Stomach smooth muscle (tissue), 2 donors: ENCODE results near the gene SYT3.
"Not testable (repeated sequence)": the region's sequence is repeated elsewhere in the genome, so short reads cannot be mapped to it uniquely, and the experiment has no call there.

Experiments
- H3K27ac ChIP-seq: one replicate; pipeline ENCODE4 v1.7.0; 2013; ENCODE audit warnings: mild to moderate bottlenecking, low read length, inconsistent platforms
- H3K27me3 ChIP-seq, 2 donors: one replicate each; pipeline ENCODE4 v1.7.0; 2013; ENCODE audit warnings: low read length in 2 of 2; ENCODE audit not compliant: insufficient read depth in 2 of 2, control insufficient read depth in 1 of 2
- H3K36me3 ChIP-seq, 2 donors: one replicate each; pipeline ENCODE4 v1.7.0; 2013; ENCODE audit warnings: low read length in 2 of 2; ENCODE audit not compliant: control insufficient read depth in 2 of 2, insufficient read depth in 2 of 2
- H3K4me1 ChIP-seq: one replicate; pipeline ENCODE4 v1.7.0; 2013; ENCODE audit warnings: low read length; ENCODE audit not compliant: control insufficient read depth, insufficient read depth
- H3K4me3 ChIP-seq, 2 donors: one replicate each; pipeline ENCODE4 v1.7.0; 2013; ENCODE audit warnings: low read length in 2 of 2
- H3K9ac ChIP-seq, 2 donors: one replicate each; pipeline ENCODE4 v1.7.0; 2013; ENCODE audit warnings: low read length in 2 of 2, mild to moderate bottlenecking in 1 of 2
- H3K9me3 ChIP-seq, 2 donors: one replicate each; pipeline ENCODE4 v1.7.0; 2013; ENCODE audit warnings: low read length in 2 of 2; ENCODE audit not compliant: control insufficient read depth in 2 of 2
- donor health status: healthy.
- donor health status: Pancreatic carcinoma.

Gene SYT3

DNA sequence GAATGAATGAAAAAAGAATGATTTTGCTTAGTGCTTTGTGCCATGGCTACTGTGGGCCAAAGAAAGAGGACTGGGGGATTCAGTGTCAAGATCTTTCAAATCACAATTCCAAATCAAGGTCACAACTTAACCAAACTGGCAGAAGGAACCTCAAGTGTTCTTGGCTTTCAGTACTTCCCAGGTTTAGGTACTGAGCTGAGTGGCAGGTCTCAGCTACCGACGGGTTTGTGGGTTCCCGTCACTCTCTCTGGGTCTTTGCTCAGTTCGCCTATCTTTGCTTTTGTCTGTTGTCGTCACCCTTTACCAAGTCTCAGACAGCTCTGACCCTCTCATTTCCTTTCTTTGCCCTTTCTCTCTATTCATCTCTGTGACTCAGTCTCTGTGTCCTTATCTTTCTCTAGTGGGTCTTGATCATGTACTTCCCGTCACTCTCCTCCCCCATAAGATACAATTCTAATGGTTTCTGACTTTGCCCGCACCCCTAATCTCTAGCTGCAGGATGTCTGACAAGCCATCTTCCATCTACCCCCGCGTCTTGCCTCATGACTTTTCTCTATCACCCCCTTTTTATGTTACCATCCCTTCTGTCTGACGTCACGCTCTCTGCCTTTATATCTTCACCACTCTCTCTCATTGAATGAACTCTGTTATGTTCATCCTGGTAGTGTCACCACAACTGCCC is 38.1 kb downstream of the SYT3 start:
- Histone ChIP-seq H3K9ac (no peak overlapping the region), H3K9me3 (no peaks in the 10 kb centered on the region), H3K36me3 (no peaks in the 10 kb centered on the region), H3K4me3 (no peak overlapping the region), H3K4me1 (no peaks in the 10 kb centered on the region), H3K27me3 (peaks cover 9 to 22% of the 10 kb centered on the region in 2 donors), H3K27ac (no peak overlapping the region)

DNA sequence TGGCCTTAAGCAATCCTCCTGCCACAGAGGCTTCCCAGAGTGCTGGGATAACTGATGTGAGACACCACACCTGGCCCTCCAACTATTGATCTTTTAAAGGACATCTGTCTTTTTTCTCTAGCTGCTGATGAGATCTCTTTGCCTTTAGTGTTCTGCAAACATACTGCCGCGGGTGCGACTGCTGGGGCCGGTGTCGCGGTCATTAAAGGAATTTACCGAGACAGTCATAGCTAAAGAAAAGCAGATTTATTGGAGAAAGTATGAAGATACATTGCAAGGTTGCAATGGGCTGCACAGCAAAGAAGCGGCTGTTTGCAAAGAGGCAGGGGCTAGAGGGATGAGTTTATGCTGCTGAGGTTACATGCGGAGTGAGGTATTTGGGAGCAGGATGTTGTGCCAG is 40.3 kb downstream of the SYT3 start:
- no peaks in the 10 kb centered on the region for H3K9me3 ChIP-seq
- H3K36me3 ChIP-seq = no peaks in the 10 kb centered on the region
- H3K9ac ChIP-seq = no peak overlapping the region
- no peaks in the 10 kb centered on the region for H3K4me1 ChIP-seq
- H3K27ac ChIP-seq = no peak overlapping the region
- no peak overlapping the region for H3K4me3 ChIP-seq
- peaks cover 4 to 19% of the 10 kb centered on the region in 2 donors for H3K27me3 ChIP-seq

GRCh38 chr19:50590191-50590590 is 49.5 kb downstream of the SYT3 start:
- H3K4me1 ChIP-seq = no peaks in the 10 kb centered on the region
- H3K9me3 ChIP-seq = no peaks in the 10 kb centered on the region
- H3K4me3 ChIP-seq = no peak overlapping the region
- no peak overlapping the region for H3K27ac ChIP-seq
- H3K36me3 ChIP-seq = no peaks in the 10 kb centered on the region
- peaks cover 3 to 4% of the 10 kb centered on the region in 2 donors for H3K27me3 ChIP-seq
- no peak overlapping the region for H3K9ac ChIP-seq

- not testable (repeated sequence) for H3K27me3 ChIP-seq, H3K36me3 ChIP-seq, H3K4me1 ChIP-seq, H3K27ac ChIP-seq, H3K4me3 ChIP-seq, H3K9ac ChIP-seq, H3K9me3 ChIP-seq
Observed at GRCh38 chr19:50581795-50582660, 57.7 kb downstream of the SYT3 start.

GRCh38 chr19:50580970-50581634 is 58.6 kb downstream of the SYT3 start:
- Histone ChIP-seq H3K36me3 (no peaks in the 10 kb centered on the region), H3K4me3 (no peak overlapping the region), H3K27ac (no peak overlapping the region), H3K9ac (no peak overlapping the region), H3K4me1 (no peaks in the 10 kb centered on the region), H3K27me3 (peaks cover 4% of the 10 kb centered on the region in 2 donors), H3K9me3 (no peaks in the 10 kb centered on the region)

DNA sequence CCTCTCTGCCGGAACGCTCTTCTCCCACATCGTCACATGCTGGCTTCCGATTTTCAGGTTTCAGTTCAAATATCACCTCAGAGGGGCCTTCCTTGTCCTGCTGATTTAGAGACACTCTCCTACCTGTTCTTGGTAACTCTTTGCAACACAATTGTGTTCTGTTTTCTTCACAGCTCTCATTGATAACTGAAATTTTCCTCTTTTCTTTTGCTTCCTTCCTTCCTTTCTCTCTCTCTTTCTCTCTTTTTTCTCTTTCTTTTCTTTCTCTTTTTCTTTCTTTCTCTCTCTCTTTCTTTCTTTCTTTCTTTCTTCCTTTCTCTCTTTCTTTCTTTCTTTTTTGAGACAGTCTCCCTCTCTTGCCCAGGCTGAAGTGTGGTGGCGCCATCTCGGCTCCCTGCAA is 59.4 kb downstream of the SYT3 start:
- H3K9me3 ChIP-seq = no peaks in the 10 kb centered on the region
- no peak overlapping the region for H3K4me3 ChIP-seq
- H3K36me3 ChIP-seq = no peaks in the 10 kb centered on the region
- no peak overlapping the region for H3K9ac ChIP-seq
- no peaks in the 10 kb centered on the region for H3K4me1 ChIP-seq
- no peak overlapping the region for H3K27ac ChIP-seq
- peaks cover 3% of the 10 kb centered on the region in 2 donors for H3K27me3 ChIP-seq

DNA sequence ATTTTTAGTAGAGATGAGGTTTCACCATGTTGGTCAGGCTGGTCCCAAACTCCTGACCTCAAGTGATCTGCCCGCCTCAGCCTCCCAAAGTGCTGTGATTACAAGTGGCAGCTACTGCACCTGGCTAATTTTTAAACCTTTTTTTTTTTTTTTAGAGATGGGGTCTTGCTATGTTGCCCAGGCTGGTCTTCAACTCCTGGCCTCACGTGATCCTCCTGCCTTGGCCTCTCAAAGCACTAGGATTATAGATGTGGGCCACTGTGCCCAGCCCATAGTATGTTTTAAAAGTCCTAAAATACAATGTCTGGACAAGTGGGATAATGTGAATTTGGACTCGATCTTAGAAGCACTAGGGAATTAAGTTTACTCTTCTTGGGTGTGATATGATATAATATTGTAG is 62.9 kb downstream of the SYT3 start:
- not testable (repeated sequence) for H3K27me3 ChIP-seq, H3K9me3 ChIP-seq, H3K9ac ChIP-seq, H3K4me1 ChIP-seq, H3K4me3 ChIP-seq, H3K36me3 ChIP-seq, H3K27ac ChIP-seq

- no peak overlapping the region for H3K27ac ChIP-seq
- H3K9me3 ChIP-seq = no peaks in the 10 kb centered on the region
- H3K9ac ChIP-seq = no peak overlapping the region
- no peak overlapping the region for H3K4me3 ChIP-seq
- H3K36me3 ChIP-seq = no peaks in the 10 kb centered on the region
- no peaks in the 10 kb centered on the region for H3K4me1 ChIP-seq
- H3K27me3 ChIP-seq = peaks cover 11 to 16% of the 10 kb centered on the region in 2 donors
Observed at GRCh38 chr19:50573741-50574461, 65.8 kb downstream of the SYT3 start.
